OCI-LY1 (cell line): ENCODE measurements around the gene CEP126.
"Not testable (repeated sequence)": the region's sequence is repeated elsewhere in the genome, so short reads cannot be mapped to it uniquely, and the experiment has no call there.

Experiments used
- H2AFZ ChIP-seq: fragments of 200-600 bp; sonication (generic), shearing (Covaris generic); 2 replicates; pipeline ENCODE4 v1.6.0; 2014; ENCODE audit warnings: antibody characterized with exemption, mild to moderate bottlenecking, low read length
- H3F3A ChIP-seq: fragments of 200-600 bp; sonication (generic), shearing (Covaris generic); 2 replicates; pipeline ENCODE4 v1.6.0; 2014; ENCODE audit warnings: mild to moderate bottlenecking, antibody characterized with exemption, low read length, moderate library complexity; ENCODE audit not compliant: insufficient read depth
- H3K27ac ChIP-seq: fragments of 200-600 bp; sonication (generic); 2 replicates; pipeline ENCODE4 v1.5.1; 2014; ENCODE audit warnings: low read length, mixed run types, mild to moderate bottlenecking, low read depth; ENCODE audit not compliant: poor library complexity, severe bottlenecking
- H3K27me3 ChIP-seq: fragments of 200-600 bp; sonication (generic); 2 replicates; pipeline ENCODE4 v1.6.0; 2014; ENCODE audit warnings: antibody characterized with exemption, mild to moderate bottlenecking, low read length, moderate library complexity; ENCODE audit not compliant: insufficient read depth
- H3K36me3 ChIP-seq: fragments of 200-600 bp; sonication (generic); 2 replicates; pipeline ENCODE4 v1.6.1; 2014; ENCODE audit warnings: mild to moderate bottlenecking, antibody characterized with exemption, low read length, moderate library complexity, mixed read lengths; ENCODE audit not compliant: insufficient read depth
- H3K4me1 ChIP-seq: fragments of 200-600 bp; sonication (generic); 2 replicates; pipeline ENCODE4 v1.5.1; 2014; ENCODE audit warnings: mild to moderate bottlenecking, low read length, moderate library complexity; ENCODE audit not compliant: insufficient read depth, severe bottlenecking
- H3K4me2 ChIP-seq: fragments of 200-600 bp; sonication (generic), shearing (Covaris generic); 2 replicates; pipeline ENCODE4 v1.6.1; 2014; ENCODE audit warnings: low read length
- H3K4me3 ChIP-seq: fragments of 200-600 bp; sonication (generic); 2 replicates; pipeline ENCODE4 v1.5.1; 2014; ENCODE audit warnings: low read length, low read depth, mild to moderate bottlenecking, mixed read lengths; ENCODE audit not compliant: poor library complexity, severe bottlenecking
- H3K79me2 ChIP-seq: fragments of 200-600 bp; shearing (Covaris generic); 2 replicates; pipeline ENCODE4 v1.6.1; 2016; ENCODE audit warnings: mixed run types, low read length, mixed read lengths; ENCODE audit not compliant: insufficient read depth
- H3K9ac ChIP-seq: fragments of 200-600 bp; sonication (generic), shearing (Covaris generic); 2 replicates; pipeline ENCODE4 v1.6.1; 2014; ENCODE audit warnings: mild to moderate bottlenecking, low read length, mixed read lengths
- H3K9me2 ChIP-seq: fragments of 200-600 bp; sonication (generic), shearing (Covaris generic); 2 replicates; pipeline ENCODE4 v1.6.1; 2014; ENCODE audit warnings: low read depth, mild to moderate bottlenecking, low read length, mixed read lengths
- H3K9me3 ChIP-seq: fragments of 200-600 bp; shearing (Covaris generic); 2 replicates; pipeline ENCODE4 v1.6.1; 2014; ENCODE audit warnings: low read length, mixed read lengths
- H4K20me1 ChIP-seq: fragments of 200-600 bp; sonication (generic), shearing (Covaris generic); 2 replicates; pipeline ENCODE4 v1.6.0; 2016; ENCODE audit warnings: mild to moderate bottlenecking, low read length; ENCODE audit not compliant: insufficient read depth
- CTCF ChIP-seq: fragments of 200-600 bp; sonication (generic), shearing (Covaris generic); IDR thresholded peaks from 2 replicates; pipeline ENCODE4 v1.5.1; 2017; ENCODE audit warnings: mild to moderate bottlenecking, antibody characterized with exemption, low read length, moderate library complexity, mixed read lengths
- EZH2 ChIP-seq: fragments of 200-600 bp; sonication (generic), shearing (Covaris generic); IDR thresholded peaks from 2 replicates; pipeline ENCODE4 v1.8.0; 2017; ENCODE audit warnings: borderline replicate concordance, mixed run types, mild to moderate bottlenecking, antibody characterized with exemption, low read length, moderate library complexity, mixed read lengths

CEP126 gene

DNA sequence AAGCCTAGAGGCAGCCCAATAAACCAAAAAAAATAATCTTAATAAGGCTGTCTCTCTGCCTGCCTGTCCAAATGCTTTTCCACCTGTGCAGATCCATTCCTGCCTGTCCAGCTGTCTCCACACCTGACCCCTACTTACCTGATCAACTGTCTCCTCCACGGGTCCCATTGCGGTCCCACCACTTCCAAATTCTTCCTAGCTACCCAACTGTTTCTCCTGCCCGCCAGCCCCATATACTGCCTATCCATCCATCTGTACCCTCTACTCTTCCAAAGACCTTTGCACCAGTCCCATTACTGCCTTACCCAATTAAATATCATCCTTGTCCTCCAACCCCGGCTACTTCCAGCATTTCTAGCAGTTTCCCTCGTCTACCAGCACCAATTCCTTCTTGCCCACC is 40.9 kb downstream of the CEP126 start:
- Histone ChIP-seq H3K9me3 (no peaks in the 10 kb centered on the region), H3K27me3 (no peaks in the 10 kb centered on the region), H3K4me3 (no peak overlapping the region), H3K36me3 (peaks cover 16% of the 10 kb centered on the region), H3K4me1 (no peaks in the 10 kb centered on the region), H3K4me2 (no peak overlapping the region), H4K20me1 (no peaks in the 10 kb centered on the region), H3F3A (no peaks in the 10 kb centered on the region), H3K9ac (no peak overlapping the region), H3K27ac (no peak overlapping the region), H2AFZ (no peak overlapping the region), H3K79me2 (no peaks in the 10 kb centered on the region), H3K9me2 (no peaks in the 10 kb centered on the region)
- no peak for TF ChIP-seq EZH2

DNA sequence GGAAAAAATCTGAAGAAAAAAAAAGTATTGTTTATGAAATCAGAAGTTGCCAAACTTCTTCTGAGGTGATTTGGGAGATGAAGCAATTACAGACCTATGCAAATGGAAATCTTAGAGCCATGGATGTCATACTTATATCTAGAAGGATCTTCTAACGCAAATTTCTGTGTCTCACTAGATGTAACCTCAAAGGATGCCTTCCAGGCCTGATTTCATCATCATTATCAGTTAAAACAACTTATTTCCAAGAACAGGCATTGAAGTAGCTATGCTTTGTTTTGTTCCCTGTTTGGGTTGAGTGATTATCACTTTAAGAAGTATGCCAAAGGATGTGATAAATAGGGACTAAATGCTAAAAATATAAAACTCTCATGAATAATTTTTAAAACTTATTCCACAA is 45.4 kb downstream of the CEP126 start:
- Histone ChIP-seq H3F3A (no peaks in the 10 kb centered on the region), H2AFZ (no peak overlapping the region), H3K36me3 (peaks cover 16% of the 10 kb centered on the region), H3K9me2 (no peaks in the 10 kb centered on the region), H4K20me1 (no peaks in the 10 kb centered on the region), H3K4me2 (no peak overlapping the region), H3K9me3 (no peaks in the 10 kb centered on the region), H3K27ac (no peak overlapping the region), H3K79me2 (no peaks in the 10 kb centered on the region), H3K27me3 (no peaks in the 10 kb centered on the region), H3K4me1 (no peaks in the 10 kb centered on the region), H3K9ac (no peak overlapping the region), H3K4me3 (no peak overlapping the region)
- TF ChIP-seq CTCF (no peak), EZH2 (no peak)

DNA sequence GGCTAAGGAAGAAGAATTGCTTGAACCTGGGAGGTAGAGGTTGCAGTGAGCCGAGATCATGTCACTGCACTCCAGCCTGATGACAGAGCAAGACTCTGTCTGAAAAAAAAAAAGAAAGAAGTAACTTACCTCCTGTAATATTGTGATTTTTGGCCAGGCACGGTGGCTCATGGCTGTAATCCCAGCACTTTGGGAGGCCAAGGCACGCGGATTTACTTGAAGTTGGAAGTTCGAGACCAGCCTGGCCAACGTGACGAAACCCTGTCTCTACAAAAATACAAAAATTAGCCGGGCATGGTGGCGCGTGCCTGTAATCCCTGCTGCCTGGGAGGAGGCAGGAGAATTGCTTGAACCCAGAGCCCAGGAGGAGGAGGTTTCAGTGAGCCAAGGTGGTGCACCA is 49.4 kb downstream of the CEP126 start:
- not testable (repeated sequence) for H3K4me1 ChIP-seq, H3K4me2 ChIP-seq, H3K27me3 ChIP-seq, H3K9me2 ChIP-seq, H3K27ac ChIP-seq, H3K36me3 ChIP-seq, H3K9me3 ChIP-seq, H3K79me2 ChIP-seq, H3K4me3 ChIP-seq, H2AFZ ChIP-seq, H4K20me1 ChIP-seq, H3F3A ChIP-seq, H3K9ac ChIP-seq

DNA sequence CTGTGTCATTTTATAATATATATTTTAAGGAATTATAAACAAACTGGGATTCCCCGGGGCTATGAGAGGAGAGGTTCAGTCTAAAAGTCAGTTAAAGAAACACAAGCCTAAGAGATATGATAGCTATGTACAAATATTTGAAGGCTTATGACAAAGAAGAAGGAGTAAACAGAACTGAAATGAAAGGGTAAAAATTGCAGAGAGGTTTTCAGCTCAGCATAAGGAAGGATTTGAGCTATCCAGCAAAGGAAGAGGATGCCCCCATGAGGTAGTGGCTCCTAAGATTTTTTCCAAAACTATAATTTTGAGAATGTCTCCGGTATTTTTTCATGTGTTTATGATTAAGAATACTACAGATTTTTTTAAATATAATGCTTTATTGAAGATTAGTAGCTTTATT is 59.4 kb downstream of the CEP126 start:
- H3F3A ChIP-seq = no peaks in the 10 kb centered on the region
- no peaks in the 10 kb centered on the region for H3K79me2 ChIP-seq
- H3K27ac ChIP-seq = no peak overlapping the region
- TF ChIP-seq EZH2 (no peak), CTCF (no peak)
- no peak overlapping the region for H3K4me3 ChIP-seq
- H4K20me1 ChIP-seq = no peaks in the 10 kb centered on the region
- no peak overlapping the region for H2AFZ ChIP-seq
- no peak overlapping the region for H3K9ac ChIP-seq
- H3K36me3 ChIP-seq = no peaks in the 10 kb centered on the region
- 0 out of 2 replicates have a peak, but pooled peaks cover 3% of the 10 kb centered on the region for H3K9me3 ChIP-seq
- H3K4me2 ChIP-seq = no peak overlapping the region
- H3K27me3 ChIP-seq = no peaks in the 10 kb centered on the region
- no peaks in the 10 kb centered on the region for H3K4me1 ChIP-seq
- no peaks in the 10 kb centered on the region for H3K9me2 ChIP-seq
